Activated naive CD4-positive, alpha-beta T cell treated with anti-CD3 and anti-CD28 coated beads for 36 hours (primary cell): ENCODE results near the gene NIPAL1. TPM values are rescaled to one million over a fixed set of nuclear protein-coding genes. Genes with fewer than 3 reads are reported as not detected.

Source experiments
- CTCF ChIA-PET: fragments of 350-600 bp; sonication (Branson Sonifier 250); formaldehyde crosslinking; loops from one replicate; lab custom pipeline; 2021; ENCODE audit warnings: antibody characterized with exemption; lab: Charles Lee
- DNase-seq: peaks from one replicate; pipeline ENCODE4 v3.0.0-alpha.2; 2020
- H3K27ac Mint-ChIP-seq: one replicate; pipeline ENCODE4 v1.8.0; 2021; ENCODE audit warnings: mild to moderate bottlenecking, mixed read lengths
- H3K27me3 Mint-ChIP-seq: one replicate; pipeline ENCODE4 v1.8.0; 2021; ENCODE audit warnings: low read depth, mixed read lengths
- H3K36me3 Mint-ChIP-seq: one replicate; pipeline ENCODE4 v1.8.0; 2021; ENCODE audit warnings: low read depth, mixed read lengths
- H3K4me1 Mint-ChIP-seq: one replicate; pipeline ENCODE4 v1.8.0; 2021; ENCODE audit warnings: low read depth, mixed read lengths
- H3K4me3 Mint-ChIP-seq: one replicate; pipeline ENCODE4 v1.8.0; 2021; ENCODE audit warnings: mild to moderate bottlenecking, moderate library complexity, mixed read lengths
- H3K9me3 Mint-ChIP-seq: one replicate; pipeline ENCODE4 v1.8.0; 2021; ENCODE audit warnings: mixed read lengths
- intact Hi-C: fragments of 100-400 bp; cut with micrococcal nuclease; formaldehyde crosslinking; loops from one replicate; pipeline ENCODE4 v1.15.1; 2023
- total RNA-seq, 2 experiments: library from RNA; stranded (reverse); gene quantifications; one replicate each; pipeline ENCODE4 v1.2.3, GENCODE V29; 2021

The NIPAL1 gene
- total RNA-seq, 2 experiments from 2014 or later = 1.0 to 2.0 TPM

DNA sequence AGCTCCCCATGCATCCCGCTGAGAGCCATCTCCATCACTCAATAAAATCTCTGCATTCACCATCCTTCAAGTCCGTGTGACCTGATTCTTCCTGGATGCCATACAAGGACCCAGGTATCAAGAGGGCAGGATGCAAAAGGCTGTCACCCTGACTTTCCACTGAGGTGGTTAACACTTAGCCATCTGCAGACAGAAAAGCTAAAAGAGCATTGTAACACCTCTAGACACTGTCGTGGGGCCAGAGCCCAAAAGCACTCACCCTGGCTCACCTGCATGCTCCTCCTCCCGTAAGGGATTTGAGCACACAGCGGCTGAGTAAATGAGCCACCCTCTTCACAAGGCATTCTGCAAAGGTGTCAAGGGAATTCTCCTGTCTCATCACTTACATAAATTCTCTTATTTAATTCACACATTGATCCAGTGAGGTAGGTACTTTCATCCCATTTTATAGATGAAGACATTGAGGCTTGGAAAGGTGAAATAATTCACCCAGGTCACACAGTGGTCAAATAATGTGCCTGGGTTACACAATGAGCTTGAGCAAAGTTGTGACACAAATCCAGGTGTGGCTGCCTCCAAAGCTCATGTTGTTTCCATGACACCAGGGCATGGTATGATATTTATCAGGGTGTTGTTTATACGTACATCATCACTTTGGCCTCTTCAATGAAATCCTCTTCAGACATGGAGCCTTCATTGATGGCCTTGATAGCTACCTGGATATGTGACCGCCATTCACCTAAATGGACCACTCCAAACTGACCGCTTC lies 69.4 kb downstream of the NIPAL1 start:
- H3K27me3 Mint-ChIP-seq = no peaks in the 10 kb centered on the region
- intact Hi-C loops = loop anchor here (5.0 kb wide), 4 partner anchors 191 to 419 kb away; partner anchors contain the start of gene CORIN
- CTCF ChIA-PET = interaction anchor here (0.6 to 5.8 kb wide), 23 partner anchors 9 to 417 kb away, joined by 3 to 71 read pairs (median 4); partner anchors contain the start of genes CNGA1 and NIPAL1
- H3K9me3 Mint-ChIP-seq = no peaks in the 10 kb centered on the region
- no peak overlapping the region for H3K27ac Mint-ChIP-seq
- H3K36me3 Mint-ChIP-seq = peaks cover 18% of the 10 kb centered on the region
- H3K4me3 Mint-ChIP-seq = no peak overlapping the region
- H3K4me1 Mint-ChIP-seq = peaks cover 27% of the 10 kb centered on the region
- no peak for DNase-seq

Other genes starting within 250 kb of the NIPAL1 start
- under 1 TPM in 1 of 2 experiments, not detected in 1; 0.07 TPM for gene CORIN, start 178.7 kb upstream of the NIPAL1 start, total RNA-seq
- 10 to 100 TPM; 10.4 to 11.4 TPM for gene NFXL1, start 102.2 kb upstream of the NIPAL1 start, total RNA-seq
- gene CNGA1, start 91 bp upstream of the NIPAL1 start, total RNA-seq = under 1 TPM; 0.26 to 0.94 TPM
- gene TXK, start 117.5 kb downstream of the NIPAL1 start, total RNA-seq = 10 to 100 TPM; 24.4 to 28.6 TPM